A549 (cell line): Measurements from ENCODE around the gene KLRF1.

ENCODE experiments used
- CTCF ChIP-seq: fragments of >200 bp; sonication (Bioruptor Twin); formaldehyde crosslinking; IDR thresholded peaks from 3 replicates; pipeline ENCODE4 v1.5.1; 2016
- EP300 ChIP-seq, 2 experiments: fragments of >200 bp; sonication (Bioruptor Twin); formaldehyde crosslinking; IDR thresholded peaks; 2 replicates in 1 of 2; 3 replicates in 1 of 2; pipeline ENCODE4 v1.6.1; 2016 to 2017
- MAX ChIP-seq: IDR thresholded peaks from 2 replicates; pipeline ENCODE4 v1.6.1; 2012
- USF2 ChIP-seq: fragments of 450-650 bp; IDR thresholded peaks from 2 replicates; pipeline ENCODE4 v1.6.1; 2014; ENCODE audit warnings: antibody characterized with exemption

- TF ChIP-seq MAX = no peak
- TF ChIP-seq CTCF = no peak
- no peak for TF ChIP-seq EP300 (IDR thresholded peaks at IDR 0.05)
- TF ChIP-seq USF2 = no peak
Measured at GRCh38 chr12:9881988-9882387, 54.7 kb downstream of the KLRF1 start.
